Endothelial cell of umbilical vein (primary cell): ENCODE measurements around the gene AP3S1. TPM values are rescaled to one million over a fixed set of nuclear protein-coding genes. Genes with fewer than 3 reads are reported as not detected.

ENCODE experiments used
- BruUV-seq: library from RNA; stranded (reverse); fragments of 400-500 nt; replicated peaks from 2 replicates; lab custom pipeline; 2021; lab: Mats Ljungman, UMichigan
- CTCF ChIA-PET: fragments of 300-600, 350-600 bp; sonication (Branson Sonifier 250); formaldehyde crosslinking; loops from one replicate; lab custom pipeline; 2021; ENCODE audit warnings: antibody characterized with exemption, inconsistent platforms; lab: Charles Lee
- POLR2A ChIA-PET: fragments of 300-600, 350-600 bp; sonication (Branson Sonifier 250); formaldehyde crosslinking; loops from one replicate; lab custom pipeline; 2021; ENCODE audit warnings: antibody characterized with exemption, inconsistent platforms; lab: Charles Lee
- DNase-seq: peaks from one replicate; pipeline ENCODE4 v3.0.0-alpha.2; 2011; ENCODE audit warnings: low read depth, low spot score
- FAIRE-seq: peaks from 2 replicates; lab custom pipeline; 2011; peaks lifted over from hg19 to GRCh38; lab: Jason Lieb, UNC
- H2AFZ ChIP-seq: 2 replicates; pipeline ENCODE4 v1.6.0; 2012; ENCODE audit warnings: low read depth, low read length, control low read depth, inconsistent platforms
- H3K27ac ChIP-seq: 2 replicates; pipeline ENCODE4 v1.5.1; 2011; ENCODE audit warnings: low read depth, mild to moderate bottlenecking, control low read depth, low read length, moderate library complexity; ENCODE audit not compliant: insufficient read depth
- H3K27me3 ChIP-seq, 2 experiments: 2 replicates each; pipeline versions ENCODE4 v1.6.0 to v1.6.1; 2011; ENCODE audit warnings: low read length in 2 of 2, mixed read lengths in 1 of 2; ENCODE audit not compliant: control insufficient read depth in 2 of 2, insufficient read depth in 2 of 2
- H3K36me3 ChIP-seq, 2 experiments: 2 replicates in 1 of 2; 3 replicates in 1 of 2; pipeline ENCODE4 v1.5.1; 2011; ENCODE audit warnings: low read length in 2 of 2, mild to moderate bottlenecking in 1 of 2, moderate library complexity in 1 of 2; ENCODE audit not compliant: control insufficient read depth in 2 of 2, insufficient read depth in 2 of 2; ENCODE audit errors: extremely low read depth in 1 of 2
- H3K4me1 ChIP-seq: 3 replicates; pipeline ENCODE4 v1.5.1; 2011; ENCODE audit warnings: mild to moderate bottlenecking, low read length; ENCODE audit not compliant: control insufficient read depth, insufficient read depth; ENCODE audit errors: extremely low read depth
- H3K4me2 ChIP-seq: 2 replicates; pipeline ENCODE4 v1.6.1; 2011; ENCODE audit warnings: low read length, control low read depth, mixed read lengths; ENCODE audit not compliant: insufficient read depth
- H3K4me3 ChIP-seq, 3 experiments: fragments of 200-600 bp in 1 of 3; sonication (generic), shearing (Covaris generic) in 1 of 3; replicated peaks in 1 of 3; 2 replicates each; pipeline ENCODE4 v1.5.1; 2011 to 2016; ENCODE audit warnings: control low read depth in 3 of 3, low read length in 3 of 3, mild to moderate bottlenecking in 2 of 3, inconsistent platforms in 1 of 3, low read depth in 1 of 3, moderate library complexity in 1 of 3; ENCODE audit not compliant: insufficient read depth in 1 of 3
- H3K79me2 ChIP-seq: 2 replicates; pipeline ENCODE4 v1.6.0; 2012; ENCODE audit warnings: low read length, inconsistent platforms; ENCODE audit not compliant: control insufficient read depth, insufficient read depth
- H3K9ac ChIP-seq: replicated peaks from 2 replicates; pipeline ENCODE3; 2011; ENCODE audit warnings: low read length, control low read depth; ENCODE audit not compliant: insufficient read depth; ENCODE audit errors: extremely low read depth
- H3K9me1 ChIP-seq: replicated peaks from 3 replicates; pipeline ENCODE4 v1.6.0; 2011; ENCODE audit warnings: mild to moderate bottlenecking, low read length; ENCODE audit not compliant: control insufficient read depth, insufficient read depth; ENCODE audit errors: extremely low read depth
- H3K9me3 ChIP-seq: replicated peaks from 2 replicates; pipeline ENCODE4 v1.5.1; 2012; ENCODE audit warnings: low read length, inconsistent platforms; ENCODE audit not compliant: control insufficient read depth, insufficient read depth
- H4K20me1 ChIP-seq: replicated peaks from 2 replicates; pipeline ENCODE3; 2011; ENCODE audit warnings: mild to moderate bottlenecking, low read length; ENCODE audit not compliant: control insufficient read depth, insufficient read depth; ENCODE audit errors: extremely low read depth
- EZH2 ChIP-seq: IDR thresholded peaks from 2 replicates; pipeline ENCODE4 v1.6.1; 2012; ENCODE audit warnings: borderline replicate concordance, low read depth, mild to moderate bottlenecking, moderate library complexity, low read length, inconsistent platforms; ENCODE audit not compliant: severe bottlenecking
- FOS ChIP-seq: IDR thresholded peaks from 2 replicates; pipeline ENCODE4 v1.6.1; 2011; ENCODE audit warnings: mild to moderate bottlenecking, low read length, moderate library complexity, borderline replicate concordance; ENCODE audit not compliant: insufficient read depth
- GATA2 ChIP-seq: IDR thresholded peaks from 2 replicates; pipeline ENCODE4 v1.7.0; 2011; ENCODE audit warnings: low read depth, mild to moderate bottlenecking, moderate library complexity, mixed read lengths, low read length; ENCODE audit not compliant: insufficient read length, insufficient read depth
- JUN ChIP-seq: IDR thresholded peaks from 2 replicates; pipeline ENCODE4 v1.6.1; 2011; ENCODE audit warnings: borderline replicate concordance, low read depth; ENCODE audit not compliant: insufficient read length, insufficient read depth
- MAX ChIP-seq: IDR thresholded peaks from 2 replicates; pipeline ENCODE4 v1.6.1; 2011; ENCODE audit not compliant: insufficient read depth, insufficient read length
- MYC ChIP-seq: IDR thresholded peaks from one replicate; pipeline ENCODE4 v1.6.1; 2011; ENCODE audit warnings: mild to moderate bottlenecking, low read depth, low read length
- POLR2A ChIP-seq: IDR thresholded peaks from 2 replicates; pipeline ENCODE4 v1.6.1; 2012; ENCODE audit warnings: low read depth, mild to moderate bottlenecking, control low read depth, low read length
- POLR2AphosphoS5 ChIP-seq: IDR thresholded peaks from 2 replicates; pipeline ENCODE4 v1.6.1; 2012; ENCODE audit warnings: low read depth, mild to moderate bottlenecking, control low read depth, low read length, moderate library complexity; ENCODE audit not compliant: insufficient read depth
- dilution Hi-C: fragments of 300-500 bp; cut with MboI; formaldehyde crosslinking; loops from one replicate; pipeline ENCODE4 v1.15.0; 2019; ENCODE audit warnings: low sequenced_read_pairs; ENCODE audit not compliant: extremely low pct_ligation_motif_present
- intact Hi-C: fragments of 100-400 bp; cut with micrococcal nuclease; formaldehyde crosslinking; loops from one replicate; pipeline ENCODE4 v1.10.0; 2022
- polyA plus RNA-seq, 4 experiments: library from polyadenylated mRNA; depleted of rRNA in 3 of 4; stranded (reverse) in 3 of 4; unstranded in 1 of 4; fragments of >200 nt; gene quantifications; 2 replicates each; pipeline versions ENCODE4 v1.2.1 to v1.2.3, GENCODE V29; 2011 to 2012; ENCODE audit warnings: missing spikeins in 1 of 4
- total RNA-seq: library from RNA; stranded (reverse); gene quantifications from 2 replicates; pipeline ENCODE4 v1.2.3, GENCODE V29; 2021
- TF ChIP-seq, protein P1 (sequence below), 2 donors: IDR thresholded peaks; 1 replicate in 1 of 2; 2 replicates in 1 of 2; pipeline ENCODE4 v1.5.1; 2011; ENCODE audit warnings: low read length in 2 of 2, mild to moderate bottlenecking in 2 of 2, moderate library complexity in 2 of 2, control low read depth in 1 of 2, inconsistent platforms in 1 of 2, low read depth in 1 of 2; ENCODE audit not compliant: insufficient read depth in 1 of 2; ENCODE audit errors: extremely low read depth in 1 of 2

AP3S1 gene
- total and polyA plus RNA-seq, 2 donors (not counting 3 experiments of a cell fraction or from before 2014, with no cell fraction given): 26.5 to 85.7 TPM

DNA sequence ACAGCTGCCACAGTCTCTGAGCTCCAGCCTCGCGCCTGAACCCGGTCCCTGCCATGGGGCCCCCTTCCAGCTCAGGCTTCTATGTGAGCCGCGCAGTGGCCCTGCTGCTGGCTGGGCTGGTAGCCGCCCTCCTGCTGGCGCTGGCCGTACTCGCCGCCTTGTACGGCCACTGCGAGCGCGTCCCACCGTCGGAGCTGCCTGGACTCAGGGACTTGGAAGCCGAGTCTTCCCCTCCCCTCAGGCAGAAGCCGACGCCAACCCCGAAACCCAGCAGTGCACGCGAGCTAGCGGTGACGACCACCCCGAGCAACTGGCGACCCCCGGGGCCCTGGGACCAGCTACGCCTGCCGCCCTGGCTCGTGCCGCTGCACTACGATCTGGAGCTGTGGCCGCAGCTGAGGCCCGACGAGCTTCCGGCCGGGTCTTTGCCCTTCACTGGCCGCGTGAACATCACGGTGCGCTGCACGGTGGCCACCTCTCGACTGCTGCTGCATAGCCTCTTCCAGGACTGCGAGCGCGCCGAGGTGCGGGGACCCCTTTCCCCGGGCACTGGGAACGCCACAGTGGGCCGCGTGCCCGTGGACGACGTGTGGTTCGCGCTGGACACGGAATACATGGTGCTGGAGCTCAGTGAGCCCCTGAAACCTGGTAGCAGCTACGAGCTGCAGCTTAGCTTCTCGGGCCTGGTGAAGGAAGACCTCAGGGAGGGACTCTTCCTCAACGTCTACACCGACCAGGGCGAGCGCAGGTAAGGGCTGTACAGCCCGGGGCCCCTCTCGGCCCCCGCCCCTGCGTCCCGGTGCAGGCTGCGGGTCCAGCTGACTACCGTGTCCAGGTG lies 121.0 kb downstream of the AP3S1 start:
- intact Hi-C loops: loop anchor here (1.0 to 5.0 kb wide), 4 partner anchors 16 to 330 kb away; partner anchors contain the start of genes AP3S1, ARL14EPL and ATG12
- dilution Hi-C loops: no loop called here

More for the DNA sequence above, 121.0 kb downstream of the AP3S1 start:
- no peaks in the 10 kb centered on the region for H4K20me1 ChIP-seq
- no peaks in the 10 kb centered on the region for H3K36me3 ChIP-seq
- H2AFZ ChIP-seq: peak overlapping the region; percentile 80
- peak overlapping the region; percentile 62 for H3K4me2 ChIP-seq
- H3K4me3 ChIP-seq: peak overlapping the region; percentile 12 to 48 (median 32)
- H3K27me3 ChIP-seq: peaks cover 3 to 40% of the 10 kb centered on the region in 2 experiments
- H3K9me1 ChIP-seq: no peaks in the 10 kb centered on the region
- ChIA-PET POLR2A (no interaction called here), CTCF (interaction anchor here (0.9 to 3.8 kb wide), 11 partner anchors 8 to 106 kb away, joined by 3 to 17 read pairs (median 3); partner anchors contain the start of gene ARL14EPL)
- no TSS peak for BruUV-seq
- TF ChIP-seq, protein P1, sequence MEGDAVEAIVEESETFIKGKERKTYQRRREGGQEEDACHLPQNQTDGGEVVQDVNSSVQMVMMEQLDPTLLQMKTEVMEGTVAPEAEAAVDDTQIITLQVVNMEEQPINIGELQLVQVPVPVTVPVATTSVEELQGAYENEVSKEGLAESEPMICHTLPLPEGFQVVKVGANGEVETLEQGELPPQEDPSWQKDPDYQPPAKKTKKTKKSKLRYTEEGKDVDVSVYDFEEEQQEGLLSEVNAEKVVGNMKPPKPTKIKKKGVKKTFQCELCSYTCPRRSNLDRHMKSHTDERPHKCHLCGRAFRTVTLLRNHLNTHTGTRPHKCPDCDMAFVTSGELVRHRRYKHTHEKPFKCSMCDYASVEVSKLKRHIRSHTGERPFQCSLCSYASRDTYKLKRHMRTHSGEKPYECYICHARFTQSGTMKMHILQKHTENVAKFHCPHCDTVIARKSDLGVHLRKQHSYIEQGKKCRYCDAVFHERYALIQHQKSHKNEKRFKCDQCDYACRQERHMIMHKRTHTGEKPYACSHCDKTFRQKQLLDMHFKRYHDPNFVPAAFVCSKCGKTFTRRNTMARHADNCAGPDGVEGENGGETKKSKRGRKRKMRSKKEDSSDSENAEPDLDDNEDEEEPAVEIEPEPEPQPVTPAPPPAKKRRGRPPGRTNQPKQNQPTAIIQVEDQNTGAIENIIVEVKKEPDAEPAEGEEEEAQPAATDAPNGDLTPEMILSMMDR (IDR thresholded peaks at IDR 0.05; ENCODE audit: extremely low read depth in 1 of 2, insufficient read depth in 1 of 2, low read depth in 1 of 2, low read length in 2 of 2): peak in 1 of 2 donors; percentile 9
- TF ChIP-seq JUN (no peak), MYC (no peak), GATA2 (no peak), EZH2 (peak; percentile 74), POLR2A (no peak), POLR2AphosphoS5 (no peak), MAX (no peak), FOS (no peak)
- no peak overlapping the region for H3K27ac ChIP-seq
- FAIRE-seq (peak; percentile 18), DNase-seq (peak; percentile 43)
- H3K4me1 ChIP-seq: peaks cover 11% of the 10 kb centered on the region
- no peaks in the 10 kb centered on the region for H3K9me3 ChIP-seq
- no peak overlapping the region for H3K9ac ChIP-seq
- H3K79me2 ChIP-seq: no peaks in the 10 kb centered on the region
